Right cardiac atrium (tissue), 5 donors: Measurements from ENCODE around the gene FIG4. TPM values are rescaled to one million over a fixed set of nuclear protein-coding genes. Genes with fewer than 3 reads are reported as not detected.

Source experiments
- ATAC-seq, 2 donors: fragments of 200-7000 bp; cut with Tn5 transposase; one replicate each; pipeline versions ENCODE4 v1.8.0 to v1.9.1; 2020; ENCODE audit warnings: moderate library complexity in 2 of 2, mild to moderate bottlenecking in 1 of 2
- DNase-seq, 3 donors: peaks; one replicate each; pipeline ENCODE4 v3.0.0-alpha.2; 2020
- H3K27ac ChIP-seq: one replicate; pipeline ENCODE4 v1.5.1; 2013; ENCODE audit warnings: mild to moderate bottlenecking, low read length, control low read depth, moderate library complexity
- H3K27me3 ChIP-seq: one replicate; pipeline ENCODE4 v1.6.1; 2013; ENCODE audit not compliant: control insufficient read depth, insufficient read depth
- H3K4me1 ChIP-seq: one replicate; pipeline ENCODE4 v1.6.1; 2013; ENCODE audit warnings: low read length; ENCODE audit not compliant: control insufficient read depth, insufficient read depth
- H3K4me3 ChIP-seq: one replicate; pipeline ENCODE4 v1.5.1; 2013; ENCODE audit warnings: low read length, control low read depth
- H3K9me3 ChIP-seq: one replicate; pipeline ENCODE4 v1.6.1; 2013; ENCODE audit warnings: low read length; ENCODE audit not compliant: control insufficient read depth
- WGBS: extraction: QIAGEN DNeasy Blood & Tissue Kit; methylation state at CpG from one replicate; pipeline ENCODE4 v1.1.7; 2013; 5-methylcytosine and 5-hydroxymethylcytosine counted together
- intact Hi-C, 4 donors: fragments of 100-400 bp; cut with DNase I; formaldehyde crosslinking; loops; one replicate each; pipeline versions ENCODE4 v1.11.0 to v1.14.0; 2022 to 2023
- polyA plus RNA-seq: library from polyadenylated mRNA; stranded (reverse); fragments of 200-250 nt; gene quantifications from one replicate; pipeline ENCODE4 v1.2.3, GENCODE V29; 2013
- total RNA-seq, 4 donors: library from RNA; stranded (reverse); fragmentation: NEBNext Ultra II Directional; extraction: Animal tissue kit (Norgen Biotek cat#: 25700); gene quantifications; one replicate each; pipeline ENCODE4 v1.2.1, GENCODE V29; 2021
- donor health status: healthy with polysubstance abuse.
- donor health status: DM: no; HTN: yes; CAD: no.
- donor health status: DM: no; HTN: no; CAD: no.
- donor health status: DM: no; HTN: yes; CAD: no; lungs with severe emphysema.
- donor health status: DM: yes; HTN: yes; CAD: no.

The FIG4 gene
- total and polyA plus RNA-seq, 5 donors = 6.4 to 10.8 (median 9.2) TPM

DNA sequence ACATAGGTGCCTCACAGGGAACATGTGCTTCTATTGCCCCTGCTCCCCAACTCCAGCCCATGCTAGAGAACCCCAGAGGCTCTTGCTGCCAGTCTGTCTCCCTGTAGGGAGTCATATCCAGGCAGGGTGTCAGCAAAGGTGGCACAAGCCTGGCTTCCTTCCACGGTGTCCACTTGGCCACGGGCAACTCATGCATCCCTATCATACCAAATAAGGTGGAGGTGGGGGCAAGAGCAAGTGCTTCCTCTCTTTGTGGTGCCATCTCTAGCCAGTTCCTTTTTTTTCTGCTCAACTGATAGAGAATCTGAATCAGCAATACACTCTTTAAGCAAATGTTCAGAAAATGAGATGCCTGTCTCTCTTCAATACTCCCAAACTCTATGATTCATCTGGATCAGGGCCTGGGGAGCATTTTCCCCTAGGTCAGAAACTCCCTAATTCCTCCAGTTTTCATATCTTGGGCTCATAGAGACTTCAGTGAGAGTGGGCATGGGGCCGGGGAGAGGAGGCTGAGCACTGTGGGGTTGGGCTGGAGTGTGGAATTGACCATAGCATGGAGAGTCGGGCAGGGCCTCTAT lies 182.0 kb downstream of the FIG4 start:
- H3K4me1 ChIP-seq = peaks cover 4% of the 10 kb centered on the region
- intact Hi-C loops = no loop called here
- H3K27ac ChIP-seq = no peak overlapping the region
- no peak overlapping the region for H3K4me3 ChIP-seq
- no peaks in the 10 kb centered on the region for H3K9me3 ChIP-seq
- WGBS = 69% methylated on average over 4 of the region's 4 CpGs
- DNase-seq (no peak), ATAC-seq (peak in 1 of 2 donors; percentile 14)
- no peaks in the 10 kb centered on the region for H3K27me3 ChIP-seq

DNA sequence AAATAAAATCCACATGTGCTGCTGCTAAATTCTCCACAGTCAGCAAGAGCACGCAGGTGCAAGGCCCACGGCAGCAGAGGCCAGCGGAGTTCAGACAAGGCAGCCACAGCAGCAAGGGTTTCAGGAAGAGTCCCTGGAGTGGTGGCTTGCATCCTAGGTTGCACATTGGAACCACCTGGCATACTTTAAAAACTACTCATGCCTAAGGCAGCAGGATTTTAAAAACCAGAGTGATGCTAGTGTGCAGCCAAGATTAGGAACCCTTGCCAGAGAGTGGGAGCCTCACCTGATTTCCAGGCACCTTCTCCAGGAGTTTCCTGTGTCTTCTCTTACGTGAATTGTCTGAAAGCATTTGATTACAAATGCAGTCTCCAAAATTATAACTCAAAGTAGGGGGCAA lies 183.0 kb downstream of the FIG4 start:
- 90% methylated on average over 4 of the region's 4 CpGs for WGBS
- no peaks in the 10 kb centered on the region for H3K9me3 ChIP-seq
- H3K27ac ChIP-seq = no peak overlapping the region
- intact Hi-C loops = no loop called here
- no peak overlapping the region for H3K4me3 ChIP-seq
- no peak for DNase-seq
- no peak for ATAC-seq
- no peaks in the 10 kb centered on the region for H3K27me3 ChIP-seq
- H3K4me1 ChIP-seq = peaks cover 4% of the 10 kb centered on the region

DNA sequence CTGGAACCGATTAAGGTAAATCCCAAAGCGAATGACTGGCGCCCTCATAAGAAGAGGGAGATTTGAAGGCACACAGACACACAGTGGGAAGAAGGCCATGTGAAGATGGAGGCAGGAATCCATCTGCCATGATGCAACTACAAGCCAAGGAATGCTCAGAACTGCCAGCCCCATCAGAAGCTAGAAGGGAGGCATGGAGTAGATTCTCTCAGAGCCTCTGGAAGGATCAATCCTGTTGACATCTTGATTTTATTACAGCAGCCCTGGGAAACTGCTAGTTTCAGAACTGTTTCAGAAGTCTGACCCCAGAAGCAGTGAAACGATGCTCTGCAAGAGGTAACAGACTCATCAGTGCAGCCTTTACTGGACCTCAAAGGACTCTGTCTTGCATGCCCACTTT lies 183.5 kb downstream of the FIG4 start:
- ATAC-seq (no peak), DNase-seq (no peak)
- H3K4me3 ChIP-seq = no peak overlapping the region
- H3K27ac ChIP-seq = no peak overlapping the region
- intact Hi-C loops = no loop called here
- WGBS = 93% methylated on average over 4 of the region's 4 CpGs
- H3K27me3 ChIP-seq = no peaks in the 10 kb centered on the region
- H3K9me3 ChIP-seq = no peaks in the 10 kb centered on the region
- peaks cover 4% of the 10 kb centered on the region for H3K4me1 ChIP-seq

Other genes starting within 250 kb of the FIG4 start
- gene MICAL1, start 235.5 kb upstream of the FIG4 start, total RNA-seq = 1 to 10 TPM; 4.8 to 9.2 (median 7.2) TPM
- 8.7 TPM for gene MICAL1, start 235.5 kb upstream of the FIG4 start, polyA plus RNA-seq
- 1 to 10 TPM; 3.3 to 4.2 (median 3.5) TPM for gene ZBTB24, start 208.1 kb upstream of the FIG4 start, total RNA-seq
- 2.2 TPM for gene ZBTB24, start 208.1 kb upstream of the FIG4 start, polyA plus RNA-seq
- gene AK9, start 94 bp upstream of the FIG4 start, total RNA-seq = 10 to 100 TPM; 10.9 to 13.2 (median 12.5) TPM
- 8.3 TPM for gene AK9, start 94 bp upstream of the FIG4 start, polyA plus RNA-seq